SK-N-MC (cell line): ENCODE data around the gene GALR2.

ENCODE experiments used
- EZH2 ChIP-seq: fragments of 200-600 bp; sonication (generic); IDR thresholded peaks from one replicate; pipeline ENCODE4 v1.6.1; 2017; ENCODE audit warnings: antibody characterized with exemption
- POLR2AphosphoS5 ChIP-seq: IDR thresholded peaks from 2 replicates; pipeline ENCODE4 v1.6.1; 2012; ENCODE audit warnings: mild to moderate bottlenecking, low read depth, low read length, borderline replicate concordance

DNA sequence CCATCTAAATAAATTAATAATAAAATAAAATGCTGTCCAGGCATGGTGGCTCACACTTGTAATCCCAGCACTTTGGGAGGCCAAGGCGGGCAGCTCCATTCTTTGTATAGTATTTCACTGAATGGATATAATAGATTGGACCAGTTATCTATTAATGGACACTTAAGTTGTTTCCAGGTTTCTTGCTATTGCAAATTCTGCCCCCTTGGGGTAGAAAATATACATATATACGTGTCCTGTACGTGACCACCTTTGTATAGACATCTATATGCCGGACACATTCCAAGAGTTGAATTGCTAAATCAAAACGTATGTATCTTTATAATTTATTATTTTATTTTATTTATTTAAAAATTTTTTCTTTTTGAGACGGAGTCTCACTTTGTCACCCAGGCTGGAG, 32.9 kb downstream of the GALR2 start:
- TF ChIP-seq POLR2AphosphoS5 = no peak
- TF ChIP-seq EZH2 = no peak
